ENCODE results near the gene NRTN. TPM values are rescaled to one million over a fixed set of nuclear protein-coding genes. Genes with fewer than 3 reads are reported as not detected.

Gene NRTN
- total RNA-seq, 1 experiment from 2014 or later, result 4.6 TPM

GRCh38 chr19:5782322-5782721, 22.5 kb upstream of the NRTN start:
- H3K18ac ChIP-seq (ENCODE audit: insufficient read length, low read depth, low read length), result no peak overlapping the region
- H3K27me3 ChIP-seq (ENCODE audit: insufficient read depth, low read length), result no peaks in the 10 kb centered on the region
- no peaks in the 10 kb centered on the region for H3K4me1 ChIP-seq (ENCODE audit: insufficient read depth, low read length)
- peaks cover 15 to 20% (median 19%) of the 10 kb centered on the region in 3 experiments; a peak in 6 of 7 replicates for H3K36me3 Mint-ChIP-seq (ENCODE audit: insufficient read depth in 1 of 3, low read depth in 3 of 3)
- WGBS (ENCODE audit: extremely low coverage, insufficient read length, low lambda C conversion rate), result no CpG with 5 or more reads among the region's 9 CpGs
- H3K9ac ChIP-seq (ENCODE audit: extremely low read depth, insufficient read length, low read length), result no peak overlapping the region
- H3K56ac ChIP-seq (ENCODE audit: insufficient read length, low read depth, low read length), result no peak overlapping the region
- no peak overlapping the region for H2BK120ac ChIP-seq (ENCODE audit: low read depth, low read length, poor library complexity, severe bottlenecking)
- H2AFZ ChIP-seq (ENCODE audit: low read length), result no peak overlapping the region
- no peaks in the 10 kb centered on the region for H3K4me1 Mint-ChIP-seq
- H4K91ac ChIP-seq (ENCODE audit: insufficient read length, low read depth, low read length), result no peak overlapping the region
- DNase-seq, result no peak
- no peaks in the 10 kb centered on the region for H3K9me3 Mint-ChIP-seq
- no peak overlapping the region for H3K4me2 ChIP-seq (ENCODE audit: insufficient read depth, insufficient read length, low read length)
- H3K9me3 ChIP-seq (ENCODE audit: control insufficient read depth, low read depth, low read length), result no peaks in the 10 kb centered on the region
- H3K27me3 Mint-ChIP-seq (ENCODE audit: low read depth), result peaks cover 5% of the 10 kb centered on the region
- H3K23me2 ChIP-seq (ENCODE audit: insufficient read length, low read depth, low read length, poor library complexity, severe bottlenecking), result no peaks in the 10 kb centered on the region
- no peak overlapping the region for H4K8ac ChIP-seq (replicated peaks; ENCODE audit: insufficient read length, low read depth, low read length)
- H3K4me3 Mint-ChIP-seq, result no peak overlapping the region
- H2BK20ac ChIP-seq (ENCODE audit: low read depth, low read length, poor library complexity, severe bottlenecking), result no peak overlapping the region
- H2BK12ac ChIP-seq (ENCODE audit: insufficient read length, low read depth, low read length), result no peak overlapping the region
- H3K23ac ChIP-seq (ENCODE audit: insufficient read length, low read depth, low read length), result no peak overlapping the region
- no peaks in the 10 kb centered on the region for H3K79me1 ChIP-seq (ENCODE audit: insufficient read depth, low read depth, low read length, poor library complexity, severe bottlenecking)
- TF ChIP-seq CTCF (conservative IDR thresholded peaks at IDR 0.05), result no peak
- no peak overlapping the region for H2BK5ac ChIP-seq (ENCODE audit: insufficient read length, low read length)
- H3K4ac ChIP-seq (ENCODE audit: low read depth, low read length), result no peak overlapping the region
- H3K27ac Mint-ChIP-seq, result no peak overlapping the region
- H3K79me2 ChIP-seq (ENCODE audit: insufficient read depth, low read length), result no peaks in the 10 kb centered on the region
- H4K5ac ChIP-seq (ENCODE audit: insufficient read length, low read depth, low read length), result no peak overlapping the region
- H3K14ac ChIP-seq (ENCODE audit: insufficient read depth, low read length), result no peak overlapping the region
- no peak overlapping the region for H2BK15ac ChIP-seq (ENCODE audit: low read depth, low read length)
- no peaks in the 10 kb centered on the region for H4K20me1 ChIP-seq (ENCODE audit: control insufficient read depth, insufficient read depth, insufficient read length)
- no peak overlapping the region for H3T11ph ChIP-seq (ENCODE audit: low read length)
- H3K27ac ChIP-seq (ENCODE audit: insufficient read length, low read depth, low read length), result no peak overlapping the region
- H2AK5ac ChIP-seq (ENCODE audit: insufficient read length, low read length), result no peak overlapping the region

All from H9 (cell line).